HG02642 (cell line): ENCODE measurements around the gene SERTAD1.
"Not testable (repeated sequence)": the region's sequence is repeated elsewhere in the genome, so short reads cannot be mapped to it uniquely, and the experiment has no call there.

ENCODE experiments used
- ATAC-seq: cut with Tn5 transposase; IDR thresholded peaks from one replicate; pipeline ENCODE4 v1.9.1; 2021; ENCODE audit warnings: mild to moderate bottlenecking; ENCODE audit not compliant: unreplicated experiment, poor library complexity

The SERTAD1 gene

GRCh38 chr19:40425450-40426287 is at the start of gene SERTAD1:
Gene SERTAD1, minus strand, starts transcription at chr19:40425992. Its CDS starts 2,446 bp downstream, at chr19:40423546.
- peak; percentile 90 for ATAC-seq

GRCh38 chr19:40474737-40475136 is 48.9 kb upstream of the SERTAD1 start:
- ATAC-seq, result no peak

- no peak for ATAC-seq
Measured at GRCh38 chr19:40472516-40472915, 46.7 kb upstream of the SERTAD1 start.

GRCh38 chr19:40471111-40471510 is 45.3 kb upstream of the SERTAD1 start:
- ATAC-seq, result no peak

- ATAC-seq, result no peak
Measured at GRCh38 chr19:40469011-40469410, 43.2 kb upstream of the SERTAD1 start.

GRCh38 chr19:40466985-40467734 is 41.4 kb upstream of the SERTAD1 start, which contains the start of gene SPTBN4:
Gene SPTBN4, plus strand, starts transcription at chr19:40467001. Its CDS starts 5,621 bp downstream, at chr19:40472622.
- no peak for ATAC-seq

- peak; percentile 29 for ATAC-seq
Measured at GRCh38 chr19:40466219-40466984, 40.6 kb upstream of the SERTAD1 start.

- ATAC-seq, result peak; percentile 87
Measured at GRCh38 chr19:40465557-40466218, 39.9 kb upstream of the SERTAD1 start, which contains the start of gene BLVRB. Gene BLVRB, minus strand, starts transcription at chr19:40465745. Its CDS starts 57 bp downstream, at chr19:40465688.

- no peak for ATAC-seq
Measured at GRCh38 chr19:40465025-40465556, 39.3 kb upstream of the SERTAD1 start.

GRCh38 chr19:40464059-40465024 is 38.5 kb upstream of the SERTAD1 start:
- ATAC-seq, result no peak

GRCh38 chr19:40463587-40464037 is 37.8 kb upstream of the SERTAD1 start:
- ATAC-seq, result not testable (repeated sequence)

GRCh38 chr19:40461669-40462221 is 36.0 kb upstream of the SERTAD1 start:
- no peak for ATAC-seq

GRCh38 chr19:40460185-40460584 is 34.4 kb upstream of the SERTAD1 start:
- ATAC-seq, result no peak

- ATAC-seq, result no peak
Measured at GRCh38 chr19:40458597-40458974, 32.8 kb upstream of the SERTAD1 start.

- ATAC-seq, result no peak
Measured at GRCh38 chr19:40457953-40458596, 32.3 kb upstream of the SERTAD1 start.

- ATAC-seq, result no peak
Measured at GRCh38 chr19:40457048-40457447, 31.3 kb upstream of the SERTAD1 start.

GRCh38 chr19:40453943-40454342 is 28.2 kb upstream of the SERTAD1 start:
- ATAC-seq, result not testable (repeated sequence)
